GM23248 (cell line): Measurements from ENCODE around the gene RALGPS1. TPM values are rescaled to one million over a fixed set of nuclear protein-coding genes. Genes with fewer than 3 reads are reported as not detected.

Experiments used
- DNase-seq: peaks from one replicate; pipeline ENCODE4 v3.0.0-alpha.2; 2015
- H2AFZ ChIP-seq: fragments of 200-600 bp; sonication (generic); 2 replicates; pipeline ENCODE4 v1.6.1; 2016; ENCODE audit warnings: antibody characterized with exemption
- H3F3A ChIP-seq: fragments of 200-600 bp; sonication (generic); 2 replicates; pipeline ENCODE4 v1.6.1; 2016; ENCODE audit warnings: mild to moderate bottlenecking, antibody characterized with exemption, mixed run types; ENCODE audit not compliant: insufficient read depth
- H3K27ac ChIP-seq: fragments of 200-600 bp; sonication (generic); 2 replicates; pipeline ENCODE4 v1.5.1; 2016; ENCODE audit warnings: mild to moderate bottlenecking
- H3K27me3 ChIP-seq: fragments of 200-600 bp; sonication (generic); replicated peaks from 2 replicates; pipeline ENCODE4 v1.6.1; 2016; ENCODE audit warnings: mild to moderate bottlenecking; ENCODE audit not compliant: insufficient read depth
- H3K36me3 ChIP-seq: fragments of 200-600 bp; sonication (generic); 2 replicates; pipeline ENCODE4 v1.6.1; 2016; ENCODE audit warnings: low read depth, mild to moderate bottlenecking
- H3K4me1 ChIP-seq: fragments of 200-600 bp; sonication (generic); 2 replicates; pipeline ENCODE4 v1.6.1; 2016; ENCODE audit warnings: mild to moderate bottlenecking; ENCODE audit not compliant: insufficient read depth
- H3K4me2 ChIP-seq: fragments of 200-600 bp; sonication (generic); one replicate; pipeline ENCODE4 v1.6.1; 2016; ENCODE audit warnings: mild to moderate bottlenecking; ENCODE audit not compliant: unreplicated experiment
- H3K4me3 ChIP-seq: fragments of 200-600 bp; sonication (generic); 2 replicates; pipeline ENCODE4 v1.5.1; 2016; ENCODE audit warnings: mild to moderate bottlenecking
- H3K79me2 ChIP-seq: fragments of 200-600 bp; sonication (generic); 2 replicates; pipeline ENCODE4 v1.6.1; 2016; ENCODE audit warnings: mild to moderate bottlenecking; ENCODE audit not compliant: insufficient read depth
- H3K9ac ChIP-seq: fragments of 200-600 bp; sonication (generic); 2 replicates; pipeline ENCODE4 v1.6.1; 2016; ENCODE audit warnings: mild to moderate bottlenecking
- H3K9me2 ChIP-seq: fragments of 200-600 bp; sonication (generic); 2 replicates; pipeline ENCODE4 v1.6.1; 2016; ENCODE audit warnings: mixed run types, mild to moderate bottlenecking, moderate library complexity; ENCODE audit not compliant: insufficient read depth
- H3K9me3 ChIP-seq: fragments of 200-600 bp; sonication (generic); one replicate; pipeline ENCODE4 v1.6.1; 2017; ENCODE audit warnings: low read depth
- H4K20me1 ChIP-seq: fragments of 200-600 bp; sonication (generic); 2 replicates; pipeline ENCODE4 v1.6.0; 2016; ENCODE audit not compliant: insufficient read depth
- EZH2 ChIP-seq: fragments of 200-600 bp; sonication (generic); IDR thresholded peaks from 2 replicates; pipeline ENCODE4 v1.6.1; 2018; ENCODE audit warnings: antibody characterized with exemption, mild to moderate bottlenecking; ENCODE audit not compliant: insufficient read depth, poor library complexity, severe bottlenecking
- EZH2phosphoT487 ChIP-seq: fragments of 200-600 bp; sonication (generic); IDR thresholded peaks from 2 replicates; pipeline ENCODE4 v1.6.1; 2018; ENCODE audit warnings: antibody characterized with exemption, moderate library complexity, mild to moderate bottlenecking, low read depth; ENCODE audit not compliant: insufficient read depth
- WGBS, 2 experiments: methylation state at CpG; one replicate each; pipeline ENCODE4 v1.1.6; 2015 to 2017; ENCODE audit warnings: low lambda C conversion rate in 2 of 2, low coverage in 1 of 2; ENCODE audit errors: missing lambda C conversion rate in 2 of 2; 5-methylcytosine and 5-hydroxymethylcytosine counted together
- in situ Hi-C: fragments of 300-500 bp; cut with MboI; formaldehyde crosslinking; loops from 2 replicates; pipeline ENCODE4 v1.15.0; 2020
- polyA plus RNA-seq: library from polyadenylated mRNA; unstranded; fragments of >200 nt; fragmentation: Nextera tagmentation; extraction: Ambion mirVana; gene quantifications from 2 replicates; pipeline ENCODE4 v1.2.1, GENCODE V29; 2016
- total RNA-seq: library from RNA; depleted of rRNA; stranded (reverse); fragments of >200 nt; shearing (Covaris generic); gene quantifications from 2 replicates; pipeline ENCODE4 v1.2.3, GENCODE V29; 2014

The RALGPS1 gene
- total and polyA plus RNA-seq, 2 experiments from 2014 or later, result 0.54 to 1.8 TPM

DNA sequence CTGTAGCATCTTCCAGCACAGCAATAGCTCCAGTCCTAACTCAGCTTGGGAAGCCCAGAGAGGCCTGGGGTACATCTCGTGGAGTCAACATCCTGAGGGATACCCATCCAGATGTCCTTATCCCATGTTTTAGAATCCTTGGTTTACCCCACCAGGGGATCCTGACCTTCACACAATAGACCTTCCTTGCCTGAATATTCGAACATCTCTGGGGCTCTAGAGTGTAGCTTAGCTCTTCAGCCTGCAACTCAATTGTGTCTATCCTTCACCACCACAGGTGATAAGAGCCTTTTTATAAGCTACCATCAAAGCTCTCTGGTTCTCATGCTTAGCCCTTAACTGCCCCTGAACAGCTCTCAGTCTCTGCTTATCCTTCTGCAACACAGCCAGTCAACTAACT lies 7.5 kb upstream of the RALGPS1 start:
- H3K9ac ChIP-seq, result no peak overlapping the region
- no peaks in the 10 kb centered on the region for H3K79me2 ChIP-seq
- no peaks in the 10 kb centered on the region for H4K20me1 ChIP-seq
- H3K27ac ChIP-seq, result no peak overlapping the region
- H3F3A ChIP-seq, result no peaks in the 10 kb centered on the region
- no peaks in the 10 kb centered on the region for H3K9me2 ChIP-seq
- in situ Hi-C loops, result no loop called here
- no peaks in the 10 kb centered on the region for H3K36me3 ChIP-seq
- no peak overlapping the region for H2AFZ ChIP-seq
- 41 to 53% methylated on average over 2 of the region's 2 CpGs for WGBS, 2 experiments
- peaks cover 4% of the 10 kb centered on the region; the same call in 1 of the 2 replicates for H3K27me3 ChIP-seq
- no peak overlapping the region for H3K4me2 ChIP-seq
- no peak overlapping the region for H3K4me3 ChIP-seq
- H3K9me3 ChIP-seq, result no peaks in the 10 kb centered on the region
- H3K4me1 ChIP-seq, result no peaks in the 10 kb centered on the region
- no peak for DNase-seq
- TF ChIP-seq EZH2 (no peak), EZH2phosphoT487 (no peak)

GRCh38 chr9:126915281-126915816 lies 767 bp downstream of the RALGPS1 start:
- in situ Hi-C loops, result no loop called here

DNA sequence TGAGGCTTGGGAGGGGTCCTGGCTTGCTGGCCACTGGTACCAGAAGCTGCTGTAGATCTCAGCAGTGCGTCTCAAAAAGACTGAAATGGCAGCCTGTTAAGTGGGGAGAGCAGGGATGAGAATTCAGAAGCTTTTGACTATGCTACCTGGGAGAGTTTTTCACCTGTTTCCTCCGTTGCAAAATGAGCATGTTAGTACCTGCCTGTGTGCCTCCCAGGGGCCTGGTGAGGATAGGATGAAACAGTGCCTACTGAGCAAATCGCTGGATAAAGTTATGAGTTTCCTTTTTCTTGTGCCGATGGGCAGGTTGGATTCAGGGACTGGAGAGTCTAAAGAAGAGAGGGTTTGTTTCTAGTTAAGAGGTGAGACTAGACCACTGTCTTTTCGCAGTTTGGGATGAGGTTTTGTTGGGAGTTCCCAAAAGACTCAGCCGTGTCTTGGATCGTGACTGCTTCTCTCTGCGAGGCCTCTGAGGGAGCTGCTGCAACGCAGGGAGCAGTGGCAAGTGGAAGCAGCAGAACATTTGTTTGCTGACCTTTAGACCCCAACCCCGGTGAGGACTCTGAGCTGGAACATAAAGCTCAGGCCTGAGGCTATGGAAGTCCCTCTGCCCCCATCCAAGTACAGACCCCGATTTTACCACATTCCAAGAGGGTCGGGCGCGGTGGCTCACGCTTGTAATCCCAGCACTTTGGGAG lies 1.4 kb downstream of the RALGPS1 start:
- H3K9me2 ChIP-seq, result no peaks in the 10 kb centered on the region
- H3K79me2 ChIP-seq, result no peaks in the 10 kb centered on the region
- H2AFZ ChIP-seq, result no peak overlapping the region
- H3K27me3 ChIP-seq, result peaks cover 11% of the 10 kb centered on the region; the same call in 1 of the 2 replicates
- in situ Hi-C loops, result no loop called here
- no peak overlapping the region for H3K9ac ChIP-seq
- no peaks in the 10 kb centered on the region for H3F3A ChIP-seq
- DNase-seq, result no peak
- no peaks in the 10 kb centered on the region for H3K4me1 ChIP-seq
- H3K9me3 ChIP-seq, result no peaks in the 10 kb centered on the region
- TF ChIP-seq EZH2phosphoT487 (no peak), EZH2 (no peak)
- no peaks in the 10 kb centered on the region for H4K20me1 ChIP-seq
- H3K27ac ChIP-seq, result no peak overlapping the region
- no peaks in the 10 kb centered on the region for H3K36me3 ChIP-seq
- no peak overlapping the region for H3K4me2 ChIP-seq
- H3K4me3 ChIP-seq, result no peak overlapping the region
- WGBS, 2 experiments, result 83 to 86% methylated on average over 15 of the region's 15 CpGs

More at GRCh38 chr9:126915281-126915816, 767 bp downstream of the RALGPS1 start:
- Histone ChIP-seq H3K4me1 (no peaks in the 10 kb centered on the region), H3F3A (no peaks in the 10 kb centered on the region), H3K9me3 (no peaks in the 10 kb centered on the region), H3K27ac (no peak overlapping the region), H3K4me3 (no peak overlapping the region), H2AFZ (no peak overlapping the region), H3K79me2 (no peaks in the 10 kb centered on the region), H4K20me1 (no peaks in the 10 kb centered on the region), H3K9me2 (no peaks in the 10 kb centered on the region), H3K36me3 (no peaks in the 10 kb centered on the region), H3K9ac (no peak overlapping the region), H3K27me3 (peaks cover 6% of the 10 kb centered on the region; the same call in 1 of the 2 replicates), H3K4me2 (no peak overlapping the region)
- TF ChIP-seq EZH2, result no peak
- no peak for TF ChIP-seq EZH2phosphoT487
- DNase-seq, result peak; percentile 19
- 4 to 6% methylated on average over 6 to 32 of the region's 43 CpGs for WGBS, 2 experiments

DNA sequence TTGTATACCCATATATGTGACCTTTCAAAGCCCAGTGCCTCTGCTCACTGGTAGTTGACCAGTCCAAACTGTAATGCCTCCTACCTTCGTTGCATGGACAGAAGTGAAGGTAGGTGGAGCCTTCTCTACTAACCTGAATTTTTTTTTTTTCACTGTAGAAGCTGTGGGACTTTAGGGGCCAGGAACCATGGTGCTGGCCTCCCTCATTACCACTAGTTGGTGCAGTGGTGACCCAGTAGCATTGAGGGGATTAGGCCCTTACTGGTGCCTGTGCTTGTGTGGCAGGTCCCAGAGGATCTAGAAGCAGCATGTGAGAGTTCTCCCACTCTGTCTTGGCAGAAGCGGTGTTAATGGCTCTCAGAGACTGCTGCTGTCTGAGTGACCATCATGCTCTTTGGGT lies 2.3 kb downstream of the RALGPS1 start:
- H4K20me1 ChIP-seq, result no peaks in the 10 kb centered on the region
- no peaks in the 10 kb centered on the region for H3K4me1 ChIP-seq
- no peaks in the 10 kb centered on the region for H3F3A ChIP-seq
- DNase-seq, result no peak
- H2AFZ ChIP-seq, result no peak overlapping the region
- WGBS, 2 experiments, result 57 to 67% methylated on average over 2 of the region's 2 CpGs
- in situ Hi-C loops, result no loop called here
- no peak overlapping the region for H3K4me2 ChIP-seq
- no peaks in the 10 kb centered on the region for H3K9me2 ChIP-seq
- H3K9ac ChIP-seq, result no peak overlapping the region
- H3K4me3 ChIP-seq, result no peak overlapping the region
- peaks cover 18% of the 10 kb centered on the region; the same call in 1 of the 2 replicates for H3K27me3 ChIP-seq
- H3K79me2 ChIP-seq, result no peaks in the 10 kb centered on the region
- H3K27ac ChIP-seq, result no peak overlapping the region
- TF ChIP-seq EZH2phosphoT487 (no peak), EZH2 (no peak)
- no peaks in the 10 kb centered on the region for H3K9me3 ChIP-seq
- no peaks in the 10 kb centered on the region for H3K36me3 ChIP-seq

GRCh38 chr9:126919193-126919592 lies 4.6 kb downstream of the RALGPS1 start:
- 22 to 33% methylated on average over 1 of the region's 1 CpG for WGBS, 2 experiments
- no peaks in the 10 kb centered on the region for H3K9me3 ChIP-seq
- no peaks in the 10 kb centered on the region for H3K36me3 ChIP-seq
- H3K9me2 ChIP-seq, result no peaks in the 10 kb centered on the region
- H3F3A ChIP-seq, result no peaks in the 10 kb centered on the region
- in situ Hi-C loops, result no loop called here
- H3K27me3 ChIP-seq, result peaks cover 26% of the 10 kb centered on the region; the same call in 1 of the 2 replicates
- no peaks in the 10 kb centered on the region for H3K4me1 ChIP-seq
- no peaks in the 10 kb centered on the region for H4K20me1 ChIP-seq
- no peak overlapping the region for H2AFZ ChIP-seq
- no peak for DNase-seq
- no peaks in the 10 kb centered on the region for H3K79me2 ChIP-seq
- TF ChIP-seq EZH2phosphoT487 (no peak), EZH2 (no peak)
- no peak overlapping the region for H3K4me3 ChIP-seq
- H3K9ac ChIP-seq, result no peak overlapping the region
- H3K4me2 ChIP-seq, result no peak overlapping the region
- H3K27ac ChIP-seq, result no peak overlapping the region
